CD4-positive, alpha-beta T cell treated with Interleukin-4 for 4 hours (primary cell): ENCODE measurements around the gene CNTN4.

Source experiments
- DNase-seq: peaks from one replicate; pipeline ENCODE4 v3.0.0-alpha.2; 2020

Gene CNTN4

GRCh38 chr3:3005146-3005744 is 906.6 kb downstream of the CNTN4 start:
- DNase-seq = no peak

- DNase-seq = no peak
Observed at GRCh38 chr3:3013317-3014052, 914.8 kb downstream of the CNTN4 start.

GRCh38 chr3:3015185-3016089 is 916.8 kb downstream of the CNTN4 start:
- DNase-seq = no peak

DNA sequence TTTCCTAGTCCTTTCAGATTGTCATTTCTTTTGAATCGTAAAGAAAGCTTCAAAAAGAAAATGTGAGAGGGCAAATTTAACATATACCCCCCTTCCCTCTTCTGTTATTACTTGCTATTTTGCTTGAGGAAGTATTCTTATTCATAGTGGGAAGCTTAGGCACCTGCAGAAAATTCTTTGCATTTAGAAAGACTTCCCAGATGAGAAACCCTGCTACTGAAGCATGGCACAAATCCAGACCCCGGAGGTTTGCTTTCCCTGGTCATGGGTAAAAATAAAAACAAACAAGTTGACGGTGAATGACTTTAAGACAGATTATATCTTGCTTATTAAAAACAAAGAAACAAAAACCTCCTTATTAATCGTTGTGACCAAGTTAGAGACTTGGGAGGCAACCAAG is 917.6 kb downstream of the CNTN4 start:
- DNase-seq = no peak

GRCh38 chr3:3020209-3020608 is 921.5 kb downstream of the CNTN4 start:
- no peak for DNase-seq

DNA sequence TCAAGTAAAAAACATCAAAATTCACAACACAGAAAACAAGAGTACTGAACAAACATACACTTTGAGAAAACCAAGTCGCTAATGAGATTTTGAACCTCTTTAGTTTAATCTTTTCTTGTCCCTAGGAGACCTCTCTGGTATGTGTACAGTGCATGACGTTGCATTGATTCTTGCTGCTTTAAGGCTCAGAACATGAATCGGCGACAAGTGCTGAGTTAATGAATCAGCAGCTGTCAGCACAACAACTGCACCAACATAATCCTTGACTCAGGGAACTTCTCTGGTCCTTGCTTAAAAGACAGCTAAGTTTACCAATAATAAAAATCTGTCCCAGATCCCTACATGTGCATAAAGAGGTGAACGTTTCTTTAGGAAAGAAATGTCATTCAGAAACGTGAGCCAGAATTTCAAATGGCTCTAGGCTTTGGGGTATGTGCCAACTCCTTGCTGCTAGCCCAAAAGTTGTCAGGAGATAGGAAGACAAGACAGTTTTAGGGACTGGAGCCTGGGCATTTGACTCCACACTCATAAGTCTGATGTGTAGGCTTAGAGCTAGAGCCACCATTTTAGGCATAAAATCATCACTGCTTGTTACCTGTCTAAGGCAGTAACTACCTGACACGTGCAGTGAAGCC is 924.6 kb downstream of the CNTN4 start:
- DNase-seq = no peak

- peak; percentile 19 for DNase-seq
Observed at GRCh38 chr3:3027976-3028567, 929.4 kb downstream of the CNTN4 start.

DNA sequence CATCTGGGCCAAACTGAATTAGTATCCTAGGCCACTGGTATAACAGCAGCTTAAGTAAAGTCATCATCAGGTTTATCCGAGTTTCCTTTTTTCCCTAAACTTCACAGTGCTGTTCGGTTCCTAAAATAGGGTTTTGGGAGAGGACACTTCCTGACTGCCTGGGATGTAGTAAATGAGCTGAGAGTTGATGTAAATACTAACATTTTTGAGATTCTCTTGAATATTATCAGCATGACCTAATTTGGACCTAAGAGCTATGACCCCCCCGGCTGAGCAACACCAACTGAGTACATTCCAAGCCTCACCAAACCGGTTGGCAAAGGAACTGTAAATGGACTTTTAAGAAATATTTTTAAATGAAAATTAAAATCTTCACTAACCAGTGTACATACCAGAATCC is 932.7 kb downstream of the CNTN4 start:
- DNase-seq = no peak

DNA sequence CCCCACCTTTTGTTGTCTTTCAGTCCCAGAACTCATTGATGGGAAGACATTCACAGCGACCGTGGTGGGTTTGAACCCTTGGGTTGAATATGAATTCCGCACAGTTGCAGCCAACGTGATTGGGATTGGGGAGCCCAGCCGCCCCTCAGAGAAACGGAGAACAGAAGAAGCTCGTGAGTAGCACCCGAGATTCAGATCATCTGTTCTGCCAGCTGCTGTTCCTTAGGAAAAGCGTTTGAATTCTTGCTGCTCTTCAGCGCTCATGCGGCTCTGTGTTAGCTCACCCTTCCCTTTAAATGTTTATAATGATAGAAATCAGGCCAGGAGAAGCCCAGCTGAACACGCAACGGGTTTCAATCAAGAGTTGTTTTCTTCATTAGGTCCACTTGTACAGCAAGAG is 938.5 kb downstream of the CNTN4 start:
- DNase-seq = no peak

DNA sequence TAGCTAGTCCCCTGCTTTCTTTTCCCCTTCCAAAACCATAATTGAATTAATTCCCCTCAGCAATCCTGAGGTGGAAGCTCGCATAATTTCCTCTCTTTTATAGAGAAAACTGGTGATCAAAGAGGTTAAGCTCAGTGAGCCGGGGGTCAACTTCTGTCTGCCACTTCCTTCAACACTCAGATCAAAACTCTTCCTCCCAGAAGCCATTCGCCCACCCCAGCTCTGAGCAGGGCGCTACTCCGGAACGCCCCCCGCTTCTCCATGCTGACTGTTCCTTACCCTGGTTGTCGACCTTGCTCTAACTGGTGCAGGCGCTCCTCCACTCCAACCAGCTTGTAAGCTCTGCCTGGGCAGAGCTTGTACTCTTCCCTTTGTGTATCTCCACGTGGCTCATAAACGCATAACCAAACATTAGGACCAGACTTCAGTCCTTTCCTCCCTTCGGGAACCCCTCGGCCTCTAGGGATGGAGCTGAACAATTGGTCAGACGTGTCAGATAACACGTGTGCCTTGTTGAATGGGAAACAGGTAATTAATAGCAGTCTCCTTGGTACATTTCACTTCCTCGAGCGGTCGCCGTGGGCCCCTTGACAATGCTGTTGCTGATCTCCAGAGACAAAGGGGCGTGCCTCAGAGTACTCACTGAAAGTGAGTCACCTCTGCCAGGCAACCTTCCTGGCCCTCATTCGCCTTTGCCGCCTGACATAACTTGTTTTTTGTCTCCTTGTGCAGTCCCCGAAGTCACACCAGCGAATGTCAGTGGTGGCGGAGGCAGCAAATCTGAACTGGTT is 939.7 kb downstream of the CNTN4 start:
- DNase-seq = no peak

- no peak for DNase-seq
Observed at GRCh38 chr3:3053974-3054373, 955.3 kb downstream of the CNTN4 start.

- DNase-seq = no peak
Observed at GRCh38 chr3:3059645-3060044, 961.0 kb downstream of the CNTN4 start.

DNA sequence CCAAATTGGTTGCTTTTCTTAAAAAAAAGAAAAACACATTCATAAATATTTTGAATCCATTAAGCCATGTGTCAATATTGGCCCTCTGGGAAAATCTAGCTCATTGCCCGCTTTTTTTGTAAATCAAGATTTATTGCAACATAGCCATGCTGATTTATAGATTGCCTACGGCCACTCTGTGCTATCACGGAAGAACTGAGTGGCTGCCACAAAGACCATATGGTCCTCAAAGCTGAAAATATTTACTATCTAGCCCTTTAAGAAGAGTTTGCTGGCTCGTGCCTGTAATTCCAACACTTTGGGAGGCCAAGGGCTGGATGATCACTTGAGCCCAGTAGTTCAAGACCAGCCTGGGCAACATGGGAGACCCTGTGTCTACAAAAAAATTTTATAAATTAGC is 965.6 kb downstream of the CNTN4 start:
- DNase-seq = no peak

DNA sequence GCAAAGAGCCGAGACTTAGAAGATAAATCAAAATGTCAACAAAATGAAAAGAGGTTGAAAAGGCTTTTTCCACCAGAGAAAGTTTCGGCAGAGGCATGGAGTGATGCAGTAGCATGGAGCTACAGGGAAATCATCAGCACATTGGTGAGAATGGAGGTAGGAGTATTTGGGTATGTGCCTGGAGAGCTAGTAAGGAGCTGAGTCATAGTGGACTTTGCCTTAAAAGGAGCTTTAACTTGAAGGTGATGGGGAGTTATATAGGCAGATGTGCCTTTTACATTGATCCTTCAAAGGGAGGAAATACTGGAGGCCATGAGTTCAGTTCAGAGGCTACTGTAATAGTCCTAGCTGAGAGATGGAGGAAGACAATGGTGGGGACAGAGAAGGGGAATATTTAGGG is 967.2 kb downstream of the CNTN4 start:
- no peak for DNase-seq

- no peak for DNase-seq
Observed at GRCh38 chr3:3066378-3066777, 967.7 kb downstream of the CNTN4 start.

DNA sequence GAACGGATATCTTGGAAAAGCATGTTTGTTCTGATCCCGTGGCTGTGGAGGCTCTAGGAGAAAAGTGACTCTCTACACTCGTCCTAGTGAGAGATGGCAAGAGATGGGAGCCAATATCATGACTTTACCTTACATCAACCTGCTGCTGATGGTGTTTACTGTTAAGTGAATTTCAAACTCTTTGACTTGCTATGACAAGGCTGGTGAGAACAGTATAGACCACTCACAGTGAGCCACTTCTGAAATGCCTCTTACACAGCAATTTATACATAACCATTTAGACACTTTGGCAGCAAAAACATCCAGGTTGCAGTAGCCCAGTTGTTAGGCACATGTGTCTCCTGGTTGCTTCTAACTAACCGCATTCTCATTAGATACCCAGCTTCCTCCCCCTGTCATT is 968.2 kb downstream of the CNTN4 start:
- no peak for DNase-seq

GRCh38 chr3:3068358-3068881 is 969.8 kb downstream of the CNTN4 start:
- no peak for DNase-seq

DNA sequence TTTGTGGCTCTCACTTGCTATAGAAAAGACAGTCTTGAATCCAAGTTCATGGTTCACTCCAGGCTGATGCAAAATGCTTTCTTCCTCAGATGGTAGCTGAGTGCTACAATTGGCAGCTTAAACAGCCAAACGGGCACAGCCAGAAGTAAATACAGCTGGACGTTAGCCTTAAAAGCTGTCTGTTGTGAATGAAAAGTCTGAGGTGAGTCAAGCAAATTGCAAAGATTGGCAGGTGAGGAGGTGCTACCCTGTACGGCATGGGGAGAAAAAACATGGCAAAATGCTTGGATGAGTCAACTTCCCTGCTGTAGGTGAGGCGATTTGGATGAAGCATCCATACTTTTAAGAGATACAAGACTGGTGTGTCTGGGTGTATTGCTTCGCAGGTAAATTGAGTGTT is 971.1 kb downstream of the CNTN4 start:
- DNase-seq = no peak

DNA sequence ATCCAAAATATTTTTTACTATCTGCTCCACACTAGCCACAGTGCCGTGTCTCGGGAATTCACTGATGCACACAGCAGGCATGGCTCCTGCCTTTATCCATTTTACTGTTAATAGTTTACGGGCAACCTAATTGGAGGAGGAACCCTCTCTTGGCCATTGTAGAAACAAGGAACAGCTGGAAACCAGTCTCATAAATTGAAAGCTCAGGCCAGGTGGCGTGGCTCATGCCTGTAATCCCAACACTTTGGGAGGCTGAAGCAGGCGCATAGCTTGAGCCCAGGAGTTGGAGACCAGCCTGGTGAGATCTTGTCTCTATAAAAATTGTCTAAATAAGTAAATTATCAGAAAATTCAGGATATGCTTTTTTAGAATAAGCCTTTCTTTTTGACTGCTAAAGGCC is 972.5 kb downstream of the CNTN4 start:
- DNase-seq = no peak

GRCh38 chr3:3074551-3075257 is 976.0 kb downstream of the CNTN4 start:
- no peak for DNase-seq

GRCh38 chr3:3080309-3080708 is 981.6 kb downstream of the CNTN4 start:
- DNase-seq = no peak
